ENCODE results near the gene LRMDA.

DNA sequence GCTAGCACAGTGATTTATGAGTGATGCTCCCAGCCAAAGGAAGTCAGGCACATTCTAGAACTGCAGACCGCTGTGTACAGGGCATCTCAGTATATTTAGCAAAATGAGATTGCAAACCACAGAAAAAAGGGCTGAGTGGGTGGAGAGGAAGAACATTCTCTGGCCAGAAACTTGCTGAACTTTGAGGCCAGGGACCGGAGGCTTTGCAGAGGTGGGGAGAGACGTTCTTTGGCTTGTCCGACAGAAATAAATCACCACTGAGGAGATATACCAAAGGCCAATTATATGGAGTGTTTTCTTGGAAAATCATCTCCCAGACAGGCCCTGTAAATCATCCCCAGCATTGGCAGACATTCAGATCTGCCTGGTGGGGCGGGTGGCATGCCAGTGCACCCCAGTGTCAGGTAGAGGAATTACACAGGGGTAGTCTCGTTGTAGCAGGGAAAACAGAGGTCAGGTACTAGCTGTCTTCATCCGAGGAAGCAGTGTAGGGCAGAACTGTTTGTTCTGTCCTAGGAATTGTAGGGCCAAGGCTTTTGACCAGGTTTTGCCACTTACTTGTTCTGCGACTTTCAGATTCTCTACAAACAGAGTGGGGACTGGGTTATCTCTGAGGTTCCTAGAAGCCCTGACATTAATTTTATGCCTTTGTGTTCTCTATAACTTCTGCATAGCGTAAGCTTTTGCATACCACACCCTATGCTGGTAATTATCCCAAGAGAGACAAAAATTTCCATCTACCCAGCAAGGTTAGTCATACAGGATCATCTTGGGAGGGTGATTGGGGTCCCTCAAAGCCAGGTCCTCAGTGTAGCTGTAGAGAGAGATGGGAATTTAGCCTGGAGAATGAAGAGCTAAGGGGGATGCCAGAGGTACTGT lies 655.6 kb downstream of the LRMDA start:
- TF ChIP-seq, protein P1, sequence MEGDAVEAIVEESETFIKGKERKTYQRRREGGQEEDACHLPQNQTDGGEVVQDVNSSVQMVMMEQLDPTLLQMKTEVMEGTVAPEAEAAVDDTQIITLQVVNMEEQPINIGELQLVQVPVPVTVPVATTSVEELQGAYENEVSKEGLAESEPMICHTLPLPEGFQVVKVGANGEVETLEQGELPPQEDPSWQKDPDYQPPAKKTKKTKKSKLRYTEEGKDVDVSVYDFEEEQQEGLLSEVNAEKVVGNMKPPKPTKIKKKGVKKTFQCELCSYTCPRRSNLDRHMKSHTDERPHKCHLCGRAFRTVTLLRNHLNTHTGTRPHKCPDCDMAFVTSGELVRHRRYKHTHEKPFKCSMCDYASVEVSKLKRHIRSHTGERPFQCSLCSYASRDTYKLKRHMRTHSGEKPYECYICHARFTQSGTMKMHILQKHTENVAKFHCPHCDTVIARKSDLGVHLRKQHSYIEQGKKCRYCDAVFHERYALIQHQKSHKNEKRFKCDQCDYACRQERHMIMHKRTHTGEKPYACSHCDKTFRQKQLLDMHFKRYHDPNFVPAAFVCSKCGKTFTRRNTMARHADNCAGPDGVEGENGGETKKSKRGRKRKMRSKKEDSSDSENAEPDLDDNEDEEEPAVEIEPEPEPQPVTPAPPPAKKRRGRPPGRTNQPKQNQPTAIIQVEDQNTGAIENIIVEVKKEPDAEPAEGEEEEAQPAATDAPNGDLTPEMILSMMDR (conservative IDR thresholded peaks at IDR 0.05; ENCODE audit: low read depth, low read length), result peak; percentile 32; the same call in 1 of the 2 replicates
- TF ChIP-seq EZH2 (IDR thresholded peaks at IDR 0.05; ENCODE audit: borderline replicate concordance, low read depth, low read length, poor library complexity, severe bottlenecking), result no peak
